HG02759 (cell line): ENCODE data around the gene SDCBP2.

Experiments used
- ATAC-seq: cut with Tn5 transposase; IDR thresholded peaks from one replicate; pipeline ENCODE4 v1.9.1; 2021; ENCODE audit warnings: mild to moderate bottlenecking, moderate library complexity; ENCODE audit not compliant: unreplicated experiment

Gene SDCBP2

GRCh38 chr20:1328680-1329330 is at the start of gene SDCBP2:
Gene SDCBP2, minus strand, starts transcription at chr20:1329139. Its CDS starts 8,723 bp downstream, at chr20:1320416.
- no peak for ATAC-seq

GRCh38 chr20:1378735-1379125 is 49.8 kb upstream of the SDCBP2 start:
- ATAC-seq = no peak

GRCh38 chr20:1377984-1378734 is 49.2 kb upstream of the SDCBP2 start:
- no peak for ATAC-seq

GRCh38 chr20:1377341-1377871 is 48.5 kb upstream of the SDCBP2 start:
- no peak for ATAC-seq

- ATAC-seq = no peak
Measured at GRCh38 chr20:1376408-1377270, 47.7 kb upstream of the SDCBP2 start.

- ATAC-seq = no peak
Measured at GRCh38 chr20:1376007-1376406, 47.1 kb upstream of the SDCBP2 start.

- no peak for ATAC-seq
Measured at GRCh38 chr20:1375515-1375914, 46.6 kb upstream of the SDCBP2 start.

GRCh38 chr20:1374246-1374645 is 45.3 kb upstream of the SDCBP2 start:
- no peak for ATAC-seq

- ATAC-seq = no peak
Measured at GRCh38 chr20:1373614-1374013, 44.7 kb upstream of the SDCBP2 start.

GRCh38 chr20:1373036-1373435 is 44.1 kb upstream of the SDCBP2 start:
- no peak for ATAC-seq

GRCh38 chr20:1371830-1372539 is 43.0 kb upstream of the SDCBP2 start:
- ATAC-seq = no peak

- no peak for ATAC-seq
Measured at GRCh38 chr20:1371202-1371782, 42.4 kb upstream of the SDCBP2 start.

- ATAC-seq = no peak
Measured at GRCh38 chr20:1370548-1371110, 41.7 kb upstream of the SDCBP2 start.

- ATAC-seq = no peak
Measured at GRCh38 chr20:1369970-1370369, 41.0 kb upstream of the SDCBP2 start.

- no peak for ATAC-seq
Measured at GRCh38 chr20:1368448-1369199, 39.7 kb upstream of the SDCBP2 start.

- no peak for ATAC-seq
Measured at GRCh38 chr20:1367479-1367878, 38.5 kb upstream of the SDCBP2 start.

- no peak for ATAC-seq
Measured at GRCh38 chr20:1364106-1364505, 35.2 kb upstream of the SDCBP2 start.

GRCh38 chr20:1363522-1363921 is 34.6 kb upstream of the SDCBP2 start:
- no peak for ATAC-seq

- ATAC-seq = no peak
Measured at GRCh38 chr20:1362484-1362883, 33.5 kb upstream of the SDCBP2 start.
